ENCODE results near the gene SMAD3.

DNA sequence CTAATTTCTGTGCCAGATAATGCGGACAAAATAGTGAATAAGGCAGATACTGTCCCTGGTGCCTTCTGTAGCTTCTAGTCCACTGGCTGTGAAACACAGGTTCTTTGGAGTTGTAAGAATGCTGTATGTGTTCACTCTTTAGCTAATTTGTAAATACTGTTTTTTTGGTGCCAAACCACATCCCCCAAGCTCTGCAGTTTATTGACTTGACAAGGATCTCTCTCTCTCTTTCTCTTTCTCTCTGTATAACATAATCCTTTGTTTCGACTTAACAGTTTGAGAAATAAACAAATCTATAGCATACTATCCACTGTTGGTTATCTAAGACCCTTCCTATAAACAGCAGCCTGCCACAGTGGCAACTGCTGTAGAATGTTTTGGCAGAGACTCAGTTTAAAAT, 7.6 kb downstream of the SMAD3 start:
- TF ChIP-seq POLR2A (IDR thresholded peaks at IDR 0.05) (no peak), POLR2AphosphoS5 (IDR thresholded peaks at IDR 0.05) (no peak)

All from prostate gland (tissue), 1 donor.